H4 (cell line): ENCODE data around the gene ATXN7L1. TPM values are rescaled to one million over a fixed set of nuclear protein-coding genes. Genes with fewer than 3 reads are reported as not detected.

Experiments
- DNase-seq: peaks from one replicate; pipeline ENCODE4 v3.0.0-alpha.2; 2015; ENCODE audit warnings: low spot score
- total RNA-seq: library from RNA; depleted of rRNA; stranded (reverse); fragments of >200 nt; shearing (Covaris generic); gene quantifications from 2 replicates; pipeline ENCODE4 v1.2.3, GENCODE V29; 2014

The ATXN7L1 gene
- total RNA-seq, 1 experiment from 2014 or later: 4.4 TPM

DNA sequence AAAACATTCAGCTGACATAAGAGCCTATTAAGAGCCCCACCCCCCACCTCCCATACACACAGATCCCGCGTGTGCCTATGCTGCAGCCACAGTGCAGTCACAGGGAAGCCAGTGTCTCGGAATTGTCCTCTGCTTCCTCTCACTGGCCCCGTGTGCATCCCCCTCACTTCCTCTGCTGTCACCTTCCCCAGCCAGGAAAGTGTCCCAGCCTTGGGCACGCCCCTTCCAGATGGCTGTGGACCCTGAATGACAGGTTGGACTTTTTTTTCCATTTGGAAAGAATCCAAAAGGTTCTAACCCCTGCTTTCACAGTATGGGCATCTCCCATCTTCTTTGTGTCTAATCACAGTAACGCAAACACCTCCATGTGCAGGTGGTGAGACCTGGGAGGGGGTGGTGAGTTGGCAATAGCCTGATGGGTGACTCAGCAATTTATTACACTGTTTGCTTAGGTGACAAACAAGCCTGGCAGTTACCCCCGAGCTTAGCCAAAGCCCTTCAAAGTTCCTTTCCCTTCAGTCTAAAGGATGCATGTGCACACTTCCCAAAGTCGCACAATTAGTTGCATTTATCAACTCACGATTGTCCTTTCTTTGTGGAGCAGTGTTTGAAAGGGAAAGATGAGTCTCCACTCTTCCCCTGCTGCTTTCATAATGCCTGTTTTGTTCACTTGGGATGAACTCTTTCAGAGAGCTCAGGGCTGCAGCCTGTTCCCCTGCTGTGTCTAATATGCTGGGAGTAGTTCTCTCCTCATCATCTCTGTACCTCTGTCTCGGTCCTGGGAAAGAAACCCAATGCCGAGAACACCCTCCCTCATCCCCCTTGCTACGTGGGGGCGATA is 227.6 kb downstream of the ATXN7L1 start:
- peak; percentile 54 for DNase-seq

- DNase-seq: no peak
These were observed 228.8 kb downstream of the ATXN7L1 start for GRCh38 chr7:105647591-105647990.

DNA sequence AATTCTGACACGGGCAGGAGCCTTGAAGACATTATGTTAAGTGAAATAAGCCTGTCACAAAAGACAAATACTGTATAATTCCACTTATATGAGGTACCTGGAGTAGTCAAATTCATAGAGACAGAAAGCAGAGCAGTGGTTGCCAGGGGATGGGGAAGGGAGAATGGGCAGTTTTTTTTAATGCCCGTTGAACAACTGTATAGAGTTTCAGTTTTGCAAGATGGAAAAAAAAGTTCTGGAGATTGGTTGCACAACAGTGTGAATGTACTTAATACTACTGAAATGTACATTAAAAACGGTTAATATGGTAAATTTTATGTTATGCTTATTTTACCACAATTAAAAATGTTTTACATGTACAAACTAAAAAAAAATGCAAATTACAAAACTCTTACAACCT is 231.5 kb downstream of the ATXN7L1 start:
- no peak for DNase-seq

GRCh38 chr7:105643851-105644250 is 232.5 kb downstream of the ATXN7L1 start:
- DNase-seq: no peak

GRCh38 chr7:105643384-105643783 is 233.0 kb downstream of the ATXN7L1 start:
- DNase-seq: no peak

DNA sequence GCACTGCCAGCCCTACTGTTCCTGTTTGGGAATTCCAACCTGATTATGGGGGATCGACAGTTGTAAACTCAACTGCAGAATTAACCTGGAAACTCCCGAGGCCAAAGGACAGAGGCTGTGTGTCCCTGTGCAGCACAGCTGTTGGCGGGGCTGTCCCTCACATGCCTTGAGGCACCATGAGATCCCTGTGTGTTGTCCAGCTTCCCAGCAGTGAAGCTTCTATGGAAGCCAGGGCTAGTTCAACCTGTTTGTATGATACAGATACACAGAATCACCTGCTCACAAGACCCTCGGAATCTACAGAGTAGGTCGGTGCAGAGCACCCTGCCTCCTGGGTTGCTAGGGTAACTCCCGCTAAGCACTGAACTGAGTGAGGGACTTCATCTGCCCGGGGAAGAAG is 234.1 kb downstream of the ATXN7L1 start:
- DNase-seq: no peak

DNA sequence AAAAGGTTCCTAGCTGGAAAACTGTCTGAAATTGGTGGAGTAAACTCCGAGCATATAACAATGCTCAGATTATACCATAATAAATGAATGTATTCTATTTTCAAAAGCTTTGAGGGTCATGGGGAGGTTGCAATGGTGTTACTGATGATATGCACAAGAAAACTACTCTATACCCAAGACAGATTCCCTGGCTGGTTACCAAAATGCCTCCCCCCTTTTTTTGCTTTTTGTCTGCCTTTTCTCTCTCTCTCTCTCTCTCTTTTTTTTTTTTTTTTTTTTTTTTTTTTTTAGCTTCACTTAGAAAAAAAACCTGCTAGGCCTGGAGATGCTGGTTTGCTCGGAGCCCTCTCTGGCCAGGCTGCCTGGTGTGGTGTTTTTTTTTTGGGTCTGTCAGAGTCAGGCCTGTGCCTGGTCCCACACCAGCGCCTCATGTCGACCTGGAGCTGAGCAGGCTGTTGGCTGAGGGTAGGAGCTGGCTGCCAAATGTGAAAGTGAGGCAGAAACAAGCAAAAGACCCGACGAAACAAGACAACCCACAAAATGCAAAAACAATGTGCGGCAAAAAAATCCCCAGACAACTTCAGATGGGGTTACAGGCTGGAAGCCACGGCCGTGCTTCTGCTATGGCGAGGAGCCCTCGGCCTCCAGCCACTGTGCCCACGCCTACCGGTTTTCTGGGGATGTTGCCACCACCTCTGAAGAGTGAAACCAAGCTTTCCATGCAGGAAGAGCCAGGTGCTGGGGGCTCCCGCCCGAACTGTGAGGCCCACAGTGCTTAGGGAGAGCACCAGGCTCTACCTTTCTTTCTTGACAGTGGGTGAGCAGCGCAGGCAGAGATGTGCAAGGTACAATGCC is 235.2 kb downstream of the ATXN7L1 start:
- no peak for DNase-seq

GRCh38 chr7:105639667-105640493 is 236.5 kb downstream of the ATXN7L1 start:
- no peak for DNase-seq

GRCh38 chr7:105638902-105639495 is 237.4 kb downstream of the ATXN7L1 start:
- no peak for DNase-seq

DNA sequence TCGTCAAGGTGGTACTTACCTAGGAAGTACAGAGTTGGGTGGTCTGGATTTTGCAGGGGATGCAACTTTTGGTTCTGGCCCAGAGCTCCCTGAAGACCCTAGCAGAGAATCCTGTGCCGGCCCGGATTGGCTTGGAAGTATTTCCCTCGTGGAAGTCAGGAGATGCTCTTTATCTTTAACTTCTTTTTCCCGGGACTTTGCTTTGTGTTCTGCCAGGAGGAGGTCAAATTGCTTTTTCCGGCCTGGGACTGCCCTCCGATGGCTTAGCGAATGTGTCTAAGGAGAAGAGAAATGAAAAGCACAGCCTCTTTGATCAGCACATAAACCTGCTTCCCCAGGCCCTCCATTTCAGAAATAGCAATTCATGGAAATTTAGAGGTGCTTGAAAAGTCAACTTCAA is 238.1 kb downstream of the ATXN7L1 start:
- DNase-seq: no peak

DNA sequence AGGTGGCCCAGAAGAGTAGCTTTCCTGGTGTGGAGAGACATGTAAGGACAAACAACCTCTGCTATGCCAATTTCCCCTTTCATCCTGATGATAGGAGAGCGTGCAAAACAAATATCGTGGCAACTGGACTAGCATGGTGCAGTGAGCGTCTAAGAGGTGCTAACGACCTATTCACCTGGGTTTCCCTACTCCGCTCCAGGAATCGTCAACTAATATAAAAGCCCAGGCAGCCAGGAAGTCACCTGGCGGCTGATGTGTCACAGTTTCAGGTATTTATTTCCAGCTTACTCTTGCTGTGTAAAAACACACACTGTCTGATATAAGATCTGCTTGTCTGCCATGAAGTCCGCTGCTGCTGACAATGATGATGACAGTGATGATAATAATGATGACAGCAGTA is 238.6 kb downstream of the ATXN7L1 start:
- DNase-seq: no peak

- no peak for DNase-seq
These were observed 239.4 kb downstream of the ATXN7L1 start for GRCh38 chr7:105636982-105637381.

GRCh38 chr7:105635197-105635596 is 241.2 kb downstream of the ATXN7L1 start:
- no peak for DNase-seq

DNA sequence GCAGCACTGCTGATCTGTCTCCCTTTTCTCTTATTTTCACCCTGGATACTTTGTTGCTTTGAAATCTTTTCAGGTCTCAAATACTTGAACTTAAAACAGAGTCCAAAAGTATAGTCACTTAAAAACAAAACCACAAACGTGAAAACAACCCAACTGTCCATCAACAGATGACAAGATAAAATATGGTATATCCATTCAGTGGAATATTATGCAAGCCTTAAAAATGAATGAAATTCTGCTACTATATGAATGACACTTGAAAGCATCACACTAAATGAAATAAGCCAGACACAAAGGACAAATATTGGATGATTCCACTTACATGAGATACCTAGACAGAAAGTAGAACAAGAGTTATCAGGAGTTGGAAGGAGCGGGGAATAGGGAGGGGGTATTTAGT is 250.4 kb downstream of the ATXN7L1 start:
- no peak for DNase-seq

DNA sequence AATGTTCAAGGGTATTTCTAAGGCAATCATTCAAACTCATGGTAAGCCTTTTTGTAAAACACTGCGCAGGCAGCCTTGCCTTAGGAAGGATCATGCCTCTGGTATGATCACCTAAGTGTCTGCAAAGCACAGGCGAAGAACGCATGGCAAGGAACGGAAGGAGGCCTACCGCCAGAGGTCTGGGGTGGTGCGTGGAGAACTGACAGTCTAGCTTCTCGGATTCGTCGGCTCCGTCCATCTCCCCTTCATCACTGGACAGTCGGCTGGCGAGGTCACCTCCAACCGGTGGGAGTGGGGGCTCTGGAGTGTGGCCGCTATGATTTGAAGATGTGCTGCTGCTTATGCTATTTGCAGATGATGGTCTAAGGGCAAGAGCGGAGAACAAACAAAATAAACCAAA is 252.5 kb downstream of the ATXN7L1 start:
- no peak for DNase-seq

DNA sequence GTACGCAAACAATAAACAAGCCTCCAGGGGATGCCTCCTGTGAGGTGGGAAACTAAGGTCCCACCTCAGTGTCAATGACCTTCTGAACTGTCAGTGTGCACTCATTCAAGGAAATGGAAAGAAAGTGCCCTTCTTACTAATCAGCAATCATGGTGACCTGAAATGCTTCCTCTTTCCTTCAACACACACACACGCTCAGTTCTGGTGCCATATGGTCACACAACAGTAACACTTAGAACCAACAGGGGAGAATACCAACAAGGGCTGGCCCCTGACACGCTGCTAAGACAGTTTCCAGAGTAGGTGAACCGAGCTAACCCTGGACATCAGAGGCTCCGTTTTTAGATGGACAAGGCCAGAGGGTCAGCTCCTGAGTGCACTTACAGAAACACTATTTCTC is 253.0 kb downstream of the ATXN7L1 start:
- no peak for DNase-seq

DNA sequence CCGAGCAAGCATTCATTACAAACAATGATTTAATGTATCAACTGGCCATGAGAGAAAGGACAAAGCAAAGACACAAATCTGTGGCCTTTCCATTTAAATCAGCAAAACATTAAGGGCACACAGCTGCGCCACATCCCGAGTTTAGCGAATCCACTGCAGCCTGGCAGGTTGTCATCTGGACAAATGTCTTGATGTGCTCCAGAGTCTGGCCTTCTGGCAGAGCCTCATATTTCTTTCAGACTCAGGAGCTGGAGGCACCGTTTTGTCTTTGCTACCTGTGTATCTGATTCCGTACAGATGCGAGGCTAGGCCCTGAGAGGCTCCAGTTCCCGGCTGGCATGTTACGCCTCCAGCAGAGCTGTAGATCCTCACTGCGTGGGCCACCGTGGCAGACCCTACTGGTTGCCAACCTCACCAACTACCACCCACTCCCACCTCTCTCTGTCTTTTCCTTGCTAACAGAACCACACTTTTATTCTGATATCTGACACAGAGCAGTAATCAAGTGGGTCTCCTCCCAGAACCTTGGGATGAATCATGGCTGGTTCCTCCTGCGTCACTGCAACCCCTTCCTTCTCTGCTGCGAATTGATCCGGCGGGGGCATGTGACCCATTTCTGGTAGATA is 254.2 kb downstream of the ATXN7L1 start:
- DNase-seq: no peak

GRCh38 chr7:105621617-105622016 is 254.8 kb downstream of the ATXN7L1 start:
- no peak for DNase-seq

DNA sequence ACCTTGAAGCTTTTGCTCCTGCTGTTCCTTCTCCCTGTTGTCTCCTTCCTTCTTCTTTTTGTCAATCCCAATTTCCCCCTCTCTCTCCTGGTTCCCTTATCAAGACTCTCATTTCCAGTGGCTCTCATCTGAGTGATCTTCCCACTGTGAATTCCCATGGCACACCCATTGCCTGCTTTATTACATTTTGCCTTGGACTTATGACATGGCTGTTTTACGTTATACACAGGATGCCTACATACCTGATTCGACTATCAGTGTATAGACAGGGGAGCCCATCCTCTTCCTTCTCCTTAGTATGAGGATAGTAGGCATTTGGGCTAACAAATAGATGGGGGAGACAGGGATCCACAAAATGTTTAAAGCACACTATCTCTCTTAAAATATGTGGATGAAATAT is 255.2 kb downstream of the ATXN7L1 start:
- DNase-seq: no peak

DNA sequence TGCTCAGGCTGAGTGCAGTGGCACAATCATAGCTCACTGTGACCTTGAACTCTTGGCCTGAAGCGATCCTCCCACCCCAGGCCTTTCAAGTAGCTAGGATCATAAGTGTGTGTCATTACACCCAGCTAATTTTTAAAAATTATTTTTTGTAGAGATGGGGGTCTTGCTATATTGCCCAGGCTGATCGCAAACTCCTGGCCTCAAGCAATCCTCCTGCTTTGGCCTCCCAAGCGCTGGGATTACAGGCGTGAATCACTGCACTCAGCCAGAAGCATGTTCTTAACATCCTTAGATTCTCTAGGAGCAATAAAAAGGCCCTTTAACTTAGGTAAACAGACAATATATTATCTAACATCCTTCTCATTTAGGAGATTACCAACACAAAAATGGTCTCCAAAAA is 256.8 kb downstream of the ATXN7L1 start:
- no peak for DNase-seq

DNA sequence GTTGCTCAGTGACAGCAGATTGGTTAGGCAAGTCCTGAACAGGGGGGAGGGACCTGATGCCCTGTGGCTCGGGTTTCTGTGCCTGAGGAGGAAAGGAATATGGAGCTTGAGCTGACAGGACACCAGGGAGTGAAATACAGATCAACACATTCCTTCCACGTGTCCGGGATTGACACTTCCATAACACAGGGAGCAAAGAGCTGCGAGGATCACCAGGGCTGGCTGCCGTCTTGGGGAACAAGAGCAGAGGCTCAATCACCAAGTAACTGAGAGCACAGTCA is 258.4 kb downstream of the ATXN7L1 start:
- no peak for DNase-seq
